ENCODE data around the gene RGPD5.
"Not testable (repeated sequence)": the region's sequence is repeated elsewhere in the genome, so short reads cannot be mapped to it uniquely, and the experiment has no call there.

Gene RGPD5

GRCh38 chr2:109794074-109794737 is at the start of gene RGPD5:
Gene RGPD5 (plus strand): TSS chr2:109794305. CDS start chr2:109794466, 161 bp downstream.
- DNase-seq (ENCODE audit: low read depth) = not testable (repeated sequence)

- DNase-seq (ENCODE audit: low read depth) = not testable (repeated sequence)
These were observed 42.5 kb upstream of the RGPD5 start for GRCh38 chr2:109751572-109751971.

DNA sequence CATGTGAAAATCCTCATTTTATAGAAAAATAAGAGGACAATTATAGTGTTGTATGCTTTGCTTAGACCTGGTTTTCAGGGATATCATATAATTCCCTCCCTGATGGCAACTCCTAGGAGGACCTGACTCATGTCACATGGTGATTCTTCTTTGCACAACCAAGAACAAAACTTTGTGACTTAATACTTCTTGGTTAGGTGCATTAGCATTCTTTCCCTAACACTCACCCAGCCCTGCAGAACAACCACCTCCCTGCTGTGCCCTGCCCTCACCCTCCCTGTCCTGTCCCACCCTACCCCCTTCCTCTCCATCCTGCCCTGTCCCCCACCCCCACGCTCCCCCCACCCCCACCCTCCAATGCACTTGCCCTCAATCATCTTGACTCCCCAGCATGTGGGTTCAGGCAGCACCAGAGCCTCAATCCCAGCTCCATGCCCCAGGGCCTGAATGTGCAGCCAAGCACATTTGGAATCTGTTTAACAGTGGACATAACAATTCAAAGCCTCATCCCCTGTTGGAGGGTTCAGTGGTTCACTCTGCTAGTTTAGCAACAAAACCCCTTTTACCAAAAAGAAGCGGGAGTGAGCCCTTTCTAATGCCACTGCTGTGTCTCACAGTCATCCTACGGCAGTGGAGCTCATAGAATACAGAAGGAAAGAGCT is 36.8 kb upstream of the RGPD5 start:
- DNase-seq (ENCODE audit: low read depth) = not testable (repeated sequence)

DNA sequence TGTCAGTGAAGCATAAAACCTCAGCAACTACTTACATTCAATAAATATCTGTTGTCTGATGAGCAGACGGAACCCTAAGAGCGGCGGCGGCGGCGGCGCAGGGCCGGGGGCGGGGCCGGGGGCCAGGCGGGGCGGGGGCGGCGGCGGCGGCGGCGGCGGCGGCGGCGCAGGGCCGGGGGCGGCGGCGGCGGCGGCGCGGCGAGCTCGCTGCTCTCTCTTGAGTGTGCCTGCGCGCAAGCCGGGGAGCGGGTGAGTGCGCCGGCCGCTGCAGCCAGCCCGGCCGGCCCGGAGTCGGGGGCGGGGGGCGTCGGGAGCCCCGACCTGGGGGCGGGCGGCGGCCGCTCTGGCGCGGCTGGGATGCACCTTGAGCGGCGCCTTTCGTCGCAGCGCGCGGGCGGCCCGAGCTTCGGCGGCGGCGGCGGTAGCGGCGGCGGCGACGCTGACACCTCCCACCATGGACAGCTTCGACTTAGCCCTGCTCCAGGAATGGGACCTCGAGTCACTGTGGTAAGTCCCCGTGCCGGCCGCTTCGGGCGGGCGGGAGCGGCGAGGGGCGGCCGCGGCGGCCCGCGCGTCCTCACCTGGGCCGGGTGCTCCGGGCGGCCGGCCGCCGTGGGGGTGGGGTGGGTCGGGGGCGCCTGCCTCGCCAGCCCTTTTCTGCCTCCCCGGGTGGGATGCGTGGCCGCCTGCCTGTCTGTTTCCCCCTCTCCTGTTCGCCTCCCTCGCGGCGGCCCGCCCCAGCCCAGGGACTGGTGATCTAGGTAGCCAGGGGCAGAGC is 33.7 kb upstream of the RGPD5 start:
- DNase-seq (ENCODE audit: low read depth) = not testable (repeated sequence)

GRCh38 chr2:109761043-109761454 is 33.1 kb upstream of the RGPD5 start:
- not testable (repeated sequence) for DNase-seq (ENCODE audit: low read depth)

DNA sequence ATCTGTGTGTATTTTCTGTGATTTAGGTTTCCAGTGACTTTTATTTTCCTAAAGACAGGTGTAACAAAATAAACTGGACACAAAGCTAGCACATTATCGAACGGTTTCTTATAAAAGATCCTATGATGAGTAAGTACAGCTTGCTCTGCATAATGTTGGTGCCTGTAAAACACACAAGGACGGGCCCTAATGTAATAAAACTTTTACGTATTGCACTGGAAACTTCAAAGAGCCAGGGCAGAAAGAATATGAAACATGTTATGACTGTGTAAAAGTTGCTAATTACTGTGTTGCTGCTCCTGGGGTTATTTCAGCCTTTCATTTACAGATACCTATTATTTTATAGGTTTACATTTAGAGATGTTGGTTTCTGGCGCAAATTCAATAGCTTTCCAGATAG is 32.1 kb upstream of the RGPD5 start:
- not testable (repeated sequence) for DNase-seq (ENCODE audit: low read depth)

- not testable (repeated sequence) for DNase-seq (ENCODE audit: low read depth)
These were observed 28.0 kb upstream of the RGPD5 start for GRCh38 chr2:109766074-109766473.

DNA sequence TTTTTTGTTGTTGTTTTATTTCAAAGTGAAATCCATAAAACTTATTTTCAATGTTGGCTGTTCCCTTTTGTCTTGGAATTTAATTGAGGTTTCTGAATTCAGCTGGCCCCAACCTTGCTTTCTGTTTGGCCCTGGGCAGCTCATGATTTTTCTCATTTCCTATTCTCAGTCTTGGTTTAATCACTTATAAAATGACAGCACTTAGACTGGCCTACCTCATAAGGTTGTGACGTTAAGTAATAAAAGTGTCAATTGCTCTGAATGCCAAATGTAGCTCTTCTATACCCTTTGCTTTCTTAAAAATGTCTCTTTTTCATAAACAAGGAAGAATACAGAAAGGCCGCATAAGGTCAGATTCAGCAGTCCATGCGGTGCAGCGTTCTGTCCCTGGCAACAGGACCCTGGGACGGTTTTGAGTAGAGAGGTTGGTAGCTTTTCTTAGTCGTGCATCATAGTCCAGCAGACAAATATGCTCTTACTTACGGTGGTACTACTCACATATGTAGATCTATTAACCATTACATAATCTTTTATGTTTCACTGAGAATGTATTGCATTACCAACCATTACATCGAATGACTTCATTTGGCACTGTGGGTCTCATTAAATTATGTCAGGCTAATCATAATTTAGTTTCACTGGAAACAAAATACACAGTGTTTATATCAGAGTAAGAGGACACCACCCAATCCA is 27.1 kb upstream of the RGPD5 start:
- not testable (repeated sequence) for DNase-seq (ENCODE audit: low read depth)

DNA sequence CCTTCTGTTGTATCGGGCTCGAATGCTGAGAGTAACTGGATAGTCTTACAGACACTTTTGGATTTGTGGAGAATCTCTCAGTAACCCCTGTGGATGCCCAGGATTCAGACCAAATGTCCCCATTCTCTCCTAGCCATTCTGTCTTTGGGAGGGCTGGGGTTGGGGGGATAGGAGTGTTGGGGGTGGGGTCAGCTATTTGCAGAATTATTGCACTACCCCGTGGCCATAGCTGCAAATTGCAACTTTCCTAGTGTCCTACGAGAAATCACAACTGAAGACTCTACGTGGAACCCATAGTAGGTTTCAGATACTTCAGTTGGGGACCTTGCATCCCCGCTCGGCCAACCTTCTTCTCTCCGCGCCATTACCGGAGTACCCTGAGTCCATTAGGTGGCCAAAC is 25.2 kb upstream of the RGPD5 start:
- not testable (repeated sequence) for DNase-seq (ENCODE audit: low read depth)

GRCh38 chr2:109779118-109779517 is 15.0 kb upstream of the RGPD5 start:
- not testable (repeated sequence) for DNase-seq (ENCODE audit: low read depth)

DNA sequence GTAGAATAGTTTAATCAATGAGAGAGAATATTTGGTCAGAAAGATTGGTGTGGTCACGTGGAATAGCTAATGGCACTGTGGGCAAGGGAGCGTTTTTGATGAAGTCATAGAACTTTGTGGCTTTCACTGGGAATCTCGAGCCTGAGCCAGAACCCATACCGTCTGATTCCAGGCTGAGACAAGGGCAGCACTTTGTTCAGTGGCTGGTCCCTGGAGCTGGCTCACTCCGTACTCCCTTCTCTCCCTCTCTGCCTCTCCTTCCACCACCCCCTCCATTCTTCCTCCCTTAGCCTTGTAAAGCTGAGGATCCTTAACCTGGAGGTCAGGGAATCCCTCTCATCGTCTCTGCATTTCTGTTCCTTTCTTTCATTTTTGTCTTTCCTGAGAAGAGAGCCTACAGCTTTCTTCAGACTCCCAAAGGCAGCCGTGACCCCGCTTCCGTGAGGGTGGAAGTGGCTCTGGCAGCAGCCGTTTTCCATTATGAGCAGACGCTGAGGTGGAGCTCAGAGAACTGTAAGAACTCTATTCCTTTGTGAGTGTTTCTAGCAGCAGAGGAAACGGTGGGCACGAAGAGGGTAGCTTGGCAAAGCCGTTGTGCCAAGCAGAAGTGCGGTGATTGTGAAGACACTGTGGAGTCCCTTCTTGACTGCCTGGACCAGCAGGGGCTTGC is 12.8 kb upstream of the RGPD5 start:
- DNase-seq (ENCODE audit: low read depth) = not testable (repeated sequence)

GRCh38 chr2:109782446-109782993 is 11.6 kb upstream of the RGPD5 start:
- not testable (repeated sequence) for DNase-seq (ENCODE audit: low read depth)

DNA sequence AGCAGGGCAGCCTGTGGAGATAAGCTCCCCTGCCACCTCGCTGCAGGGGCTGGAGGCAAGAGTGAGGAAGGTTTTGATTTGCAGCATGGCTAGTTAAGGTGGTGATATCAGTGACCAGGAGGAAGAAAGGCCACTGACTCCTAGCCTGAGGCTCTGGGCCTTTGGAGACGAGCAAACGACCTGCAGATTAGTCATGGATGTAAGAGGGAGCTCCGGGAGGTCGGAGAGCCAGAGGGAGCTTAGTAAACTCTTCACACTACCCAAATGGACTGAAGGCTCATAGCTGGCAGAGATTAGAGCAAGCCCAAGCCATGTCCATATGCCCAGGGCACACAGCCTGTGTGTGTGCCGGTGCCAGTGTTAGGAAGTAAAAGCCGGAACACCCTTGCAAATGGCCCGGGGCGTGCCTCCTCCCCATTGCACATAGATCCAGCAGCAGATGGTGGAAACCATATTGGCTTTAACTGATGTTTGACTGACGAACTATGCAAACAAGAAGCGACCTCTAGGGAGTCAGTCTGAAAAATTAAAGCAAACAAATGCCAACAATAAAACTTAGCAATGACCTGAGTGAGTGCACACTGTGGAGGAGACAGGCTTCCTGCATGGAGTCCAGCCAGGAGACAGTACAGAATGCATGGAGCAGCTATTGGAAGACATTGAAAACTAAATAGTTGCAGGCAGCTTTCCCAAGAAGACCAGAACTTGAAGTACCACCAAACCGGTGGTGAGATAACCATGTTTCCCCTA is 2.4 kb upstream of the RGPD5 start:
- DNase-seq (ENCODE audit: low read depth) = not testable (repeated sequence)

- not testable (repeated sequence) for DNase-seq (ENCODE audit: low read depth)
These were observed 1.4 kb upstream of the RGPD5 start for GRCh38 chr2:109792659-109793058.

- not testable (repeated sequence) for DNase-seq (ENCODE audit: low read depth)
These were observed 77.1 kb downstream of the RGPD5 start for GRCh38 chr2:109871129-109871751.

DNA sequence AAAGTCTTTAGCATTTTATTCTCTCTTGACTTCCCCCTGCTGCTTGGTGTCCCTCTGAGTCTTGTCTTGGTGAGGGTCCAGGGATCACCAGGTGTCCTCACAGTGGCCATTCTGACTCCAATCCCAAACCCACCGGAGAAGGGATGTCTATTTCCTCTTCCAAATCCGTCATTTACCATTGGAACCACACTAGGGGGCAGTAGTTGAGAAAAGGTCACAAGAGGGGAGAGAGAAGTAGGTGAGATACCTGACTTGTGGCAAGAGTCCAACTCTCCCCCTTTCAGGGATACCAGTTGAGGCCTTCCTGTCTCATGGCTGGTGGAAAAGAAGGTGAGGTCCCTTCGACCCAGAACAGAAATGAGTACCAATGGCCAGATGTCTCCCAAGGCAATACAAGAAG is 82.5 kb downstream of the RGPD5 start:
- DNase-seq (ENCODE audit: low read depth) = not testable (repeated sequence)

GRCh38 chr2:109882112-109882511 is 88.0 kb downstream of the RGPD5 start:
- DNase-seq (ENCODE audit: low read depth) = not testable (repeated sequence)

DNA sequence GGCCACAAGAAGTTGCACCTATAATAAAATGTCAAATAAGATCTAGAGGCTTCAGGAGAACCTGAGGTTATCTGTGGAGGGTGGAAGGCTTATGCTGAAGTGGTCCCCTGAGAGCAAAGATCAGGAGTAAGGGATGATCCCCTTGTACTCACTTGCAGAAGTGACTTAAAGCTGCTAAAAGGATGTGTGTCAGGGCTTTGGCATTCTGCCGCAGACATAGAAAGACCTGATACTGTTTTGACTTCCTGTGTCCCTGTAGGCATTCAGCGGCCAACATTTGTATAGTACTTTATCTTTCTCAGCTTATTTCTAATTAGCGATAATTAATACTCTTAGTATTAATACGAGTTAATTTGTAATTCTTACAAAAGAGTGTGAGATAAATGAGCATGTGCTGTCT is 94.3 kb downstream of the RGPD5 start:
- DNase-seq (ENCODE audit: low read depth) = not testable (repeated sequence)

GRCh38 chr2:109889909-109890308 is 95.8 kb downstream of the RGPD5 start:
- not testable (repeated sequence) for DNase-seq (ENCODE audit: low read depth)

GRCh38 chr2:109891024-109891423 is 96.9 kb downstream of the RGPD5 start:
- DNase-seq (ENCODE audit: low read depth) = not testable (repeated sequence)

Data from stimulated activated CD8-positive, alpha-beta memory T cell treated with anti-CD3 and anti-CD28 coated beads, Interleukin-12 subunit alpha, Interleukin-12 subunit beta, amount 100 ng/mL, for 1 hour (primary cell).